Panc1 (cell line): ENCODE data around the gene PIGZ. TPM values are rescaled to one million over a fixed set of nuclear protein-coding genes. Genes with fewer than 3 reads are reported as not detected.

ENCODE experiments used
- ATAC-seq: fragments of 200-7000 bp; cut with Tn5 transposase; 2 replicates; pipeline ENCODE4 v1.9.1; 2020; ENCODE audit warnings: mild to moderate bottlenecking, moderate library complexity
- BruUV-seq: library from RNA; stranded (reverse); fragments of 400-500 nt; replicated peaks from 2 replicates; lab custom pipeline; 2021; lab: Mats Ljungman, UMichigan
- CTCF ChIA-PET: fragments of 300-600 bp; sonication (Branson Sonifier 250); formaldehyde crosslinking; loops from one replicate; lab custom pipeline; 2022; ENCODE audit warnings: antibody characterized with exemption; lab: Charles Lee
- POLR2A ChIA-PET: fragments of 300-600 bp; sonication (Branson Sonifier 250); formaldehyde crosslinking; loops from one replicate; lab custom pipeline; 2022; ENCODE audit warnings: antibody characterized with exemption; lab: Charles Lee
- DNase-seq: peaks from one replicate; pipeline ENCODE4 v3.0.0-alpha.2; 2010; ENCODE audit warnings: low read depth, low spot score
- H3K27ac ChIP-seq: 2 replicates; pipeline ENCODE4 v1.5.1; 2011; ENCODE audit warnings: mild to moderate bottlenecking, low read length, inconsistent platforms
- H3K27me3 ChIP-seq: fragments of 200-500 bp; sonication (Bioruptor generic); 2 replicates; pipeline ENCODE4 v1.6.0; 2014; ENCODE audit warnings: low read length, inconsistent platforms; ENCODE audit not compliant: control insufficient read depth, insufficient read depth
- H3K36me3 ChIP-seq: fragments of 200-500 bp; sonication (Bioruptor generic); 2 replicates; pipeline ENCODE4 v1.5.1; 2014; ENCODE audit warnings: inconsistent platforms, mild to moderate bottlenecking, low read length, moderate library complexity; ENCODE audit not compliant: control insufficient read depth, insufficient read depth
- H3K4me1 ChIP-seq: 2 replicates; pipeline ENCODE4 v1.5.1; 2011; ENCODE audit warnings: inconsistent platforms, mild to moderate bottlenecking, low read length, moderate library complexity; ENCODE audit not compliant: control insufficient read depth, insufficient read depth
- H3K4me3 ChIP-seq, 2 experiments: 2 replicates each; pipeline ENCODE4 v1.5.1; 2011 to 2012; ENCODE audit warnings: low read depth in 2 of 2, low read length in 2 of 2, mild to moderate bottlenecking in 2 of 2, inconsistent platforms in 1 of 2, moderate library complexity in 1 of 2
- H3K9me3 ChIP-seq: fragments of 200-500 bp; sonication (Bioruptor generic); 2 replicates; pipeline ENCODE4 v1.5.1; 2014; ENCODE audit warnings: low read depth, mild to moderate bottlenecking, inconsistent platforms, low read length, moderate library complexity; ENCODE audit not compliant: control insufficient read depth, insufficient read depth
- POLR2AphosphoS5 ChIP-seq: IDR thresholded peaks from 2 replicates; pipeline ENCODE4 v1.6.1; 2012; ENCODE audit warnings: mild to moderate bottlenecking, low read depth, low read length, moderate library complexity
- SIN3A ChIP-seq: IDR thresholded peaks from 2 replicates; pipeline ENCODE4 v1.6.1; 2012; ENCODE audit warnings: low read depth, mild to moderate bottlenecking, low read length, moderate library complexity, borderline replicate concordance; ENCODE audit not compliant: insufficient read depth
- TCF7L2 ChIP-seq: IDR thresholded peaks from 2 replicates; pipeline ENCODE4 v1.6.1; 2011; ENCODE audit warnings: mild to moderate bottlenecking, low read depth, low read length, inconsistent platforms
- in situ Hi-C: cut with HindIII; loops from 2 replicates; pipeline ENCODE4 v1.10.0; 2016; ENCODE audit warnings: low sequenced_read_pairs, low pct_unique_long_range_greater_than_20kb
- intact Hi-C: fragments of 100-400 bp; cut with micrococcal nuclease; formaldehyde crosslinking; loops from one replicate; pipeline ENCODE4 v1.10.0; 2022; ENCODE audit not compliant: unreplicated experiment
- total RNA-seq: library from RNA; stranded (reverse); gene quantifications from one replicate; pipeline ENCODE4 v1.2.1, GENCODE V29; 2021; ENCODE audit not compliant: unreplicated experiment
- TF ChIP-seq, protein P1 (sequence below), 2 experiments: IDR thresholded peaks; 2 replicates each; pipeline ENCODE4 v1.6.1; 2011 to 2012; ENCODE audit warnings: low read depth in 2 of 2, control low read depth in 1 of 2, low read length in 1 of 2, mild to moderate bottlenecking in 1 of 2, moderate library complexity in 1 of 2; ENCODE audit not compliant: insufficient read depth in 1 of 2
- TF ChIP-seq, protein P2 (sequence below): fragments of 450-650 bp; IDR thresholded peaks from 2 replicates; pipeline ENCODE4 v1.5.1; 2017; ENCODE audit warnings: mild to moderate bottlenecking

The PIGZ gene
- total RNA-seq, 1 experiment from 2014 or later, result 6.3 TPM

DNA sequence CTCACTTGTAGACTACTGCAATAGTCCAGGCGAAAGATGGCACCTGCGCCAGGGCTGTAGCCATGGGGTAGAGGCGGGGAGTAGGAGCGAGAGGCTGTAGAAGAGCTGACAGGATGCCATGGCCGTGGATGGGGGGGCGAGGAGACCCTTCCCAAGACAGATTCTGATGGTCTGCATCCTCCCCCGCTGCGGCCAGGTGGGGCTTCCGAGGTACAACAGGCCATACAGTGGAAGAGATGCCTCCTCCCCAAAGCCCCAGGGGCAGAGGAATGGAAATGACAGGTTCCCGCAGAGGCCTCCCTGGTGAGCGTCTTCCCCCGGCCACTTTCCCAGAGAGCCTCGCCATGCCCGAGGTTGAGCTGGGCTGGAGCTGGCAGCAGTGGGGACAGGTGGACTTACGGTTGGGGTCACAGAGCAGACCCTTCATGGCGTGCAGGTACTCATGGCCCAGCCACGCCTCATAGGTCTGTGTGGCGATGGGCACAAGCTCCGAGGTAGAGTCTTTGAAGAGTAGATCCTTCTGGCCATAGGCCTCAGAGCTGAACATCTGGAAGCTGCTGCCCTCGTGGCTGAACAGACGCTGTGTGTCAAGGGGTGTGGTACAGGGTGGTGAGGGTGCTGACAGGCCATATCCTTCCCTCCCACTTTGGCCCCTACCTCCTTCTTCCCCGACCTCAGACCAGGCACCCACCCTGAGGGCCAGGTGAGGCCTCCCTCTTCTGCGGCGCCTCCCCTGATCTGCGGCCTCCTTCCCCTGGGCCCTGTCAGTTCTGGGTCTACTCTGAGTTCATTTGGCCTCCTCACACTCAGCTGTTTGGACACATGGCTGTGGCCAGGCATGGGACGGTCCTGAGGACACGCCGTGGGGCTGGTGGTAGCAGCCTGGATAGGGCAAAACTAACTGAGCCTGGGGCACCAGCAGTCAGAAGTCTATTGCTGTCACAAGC is 47.4 kb upstream of the PIGZ start:
- no peaks in the 10 kb centered on the region for H3K27me3 ChIP-seq
- no peaks in the 10 kb centered on the region for H3K4me1 ChIP-seq
- no peaks in the 10 kb centered on the region for H3K36me3 ChIP-seq
- H3K27ac ChIP-seq, result no peak overlapping the region
- no peak for TF ChIP-seq SIN3A
- TF ChIP-seq, protein P1, sequence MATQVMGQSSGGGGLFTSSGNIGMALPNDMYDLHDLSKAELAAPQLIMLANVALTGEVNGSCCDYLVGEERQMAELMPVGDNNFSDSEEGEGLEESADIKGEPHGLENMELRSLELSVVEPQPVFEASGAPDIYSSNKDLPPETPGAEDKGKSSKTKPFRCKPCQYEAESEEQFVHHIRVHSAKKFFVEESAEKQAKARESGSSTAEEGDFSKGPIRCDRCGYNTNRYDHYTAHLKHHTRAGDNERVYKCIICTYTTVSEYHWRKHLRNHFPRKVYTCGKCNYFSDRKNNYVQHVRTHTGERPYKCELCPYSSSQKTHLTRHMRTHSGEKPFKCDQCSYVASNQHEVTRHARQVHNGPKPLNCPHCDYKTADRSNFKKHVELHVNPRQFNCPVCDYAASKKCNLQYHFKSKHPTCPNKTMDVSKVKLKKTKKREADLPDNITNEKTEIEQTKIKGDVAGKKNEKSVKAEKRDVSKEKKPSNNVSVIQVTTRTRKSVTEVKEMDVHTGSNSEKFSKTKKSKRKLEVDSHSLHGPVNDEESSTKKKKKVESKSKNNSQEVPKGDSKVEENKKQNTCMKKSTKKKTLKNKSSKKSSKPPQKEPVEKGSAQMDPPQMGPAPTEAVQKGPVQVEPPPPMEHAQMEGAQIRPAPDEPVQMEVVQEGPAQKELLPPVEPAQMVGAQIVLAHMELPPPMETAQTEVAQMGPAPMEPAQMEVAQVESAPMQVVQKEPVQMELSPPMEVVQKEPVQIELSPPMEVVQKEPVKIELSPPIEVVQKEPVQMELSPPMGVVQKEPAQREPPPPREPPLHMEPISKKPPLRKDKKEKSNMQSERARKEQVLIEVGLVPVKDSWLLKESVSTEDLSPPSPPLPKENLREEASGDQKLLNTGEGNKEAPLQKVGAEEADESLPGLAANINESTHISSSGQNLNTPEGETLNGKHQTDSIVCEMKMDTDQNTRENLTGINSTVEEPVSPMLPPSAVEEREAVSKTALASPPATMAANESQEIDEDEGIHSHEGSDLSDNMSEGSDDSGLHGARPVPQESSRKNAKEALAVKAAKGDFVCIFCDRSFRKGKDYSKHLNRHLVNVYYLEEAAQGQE (IDR thresholded peaks at IDR 0.05; ENCODE audit: insufficient read depth in 1 of 2, low read depth in 2 of 2, low read length in 1 of 2), result no peak
- TF ChIP-seq TCF7L2, result no peak
- no peak for TF ChIP-seq POLR2AphosphoS5
- TF ChIP-seq, protein P2, sequence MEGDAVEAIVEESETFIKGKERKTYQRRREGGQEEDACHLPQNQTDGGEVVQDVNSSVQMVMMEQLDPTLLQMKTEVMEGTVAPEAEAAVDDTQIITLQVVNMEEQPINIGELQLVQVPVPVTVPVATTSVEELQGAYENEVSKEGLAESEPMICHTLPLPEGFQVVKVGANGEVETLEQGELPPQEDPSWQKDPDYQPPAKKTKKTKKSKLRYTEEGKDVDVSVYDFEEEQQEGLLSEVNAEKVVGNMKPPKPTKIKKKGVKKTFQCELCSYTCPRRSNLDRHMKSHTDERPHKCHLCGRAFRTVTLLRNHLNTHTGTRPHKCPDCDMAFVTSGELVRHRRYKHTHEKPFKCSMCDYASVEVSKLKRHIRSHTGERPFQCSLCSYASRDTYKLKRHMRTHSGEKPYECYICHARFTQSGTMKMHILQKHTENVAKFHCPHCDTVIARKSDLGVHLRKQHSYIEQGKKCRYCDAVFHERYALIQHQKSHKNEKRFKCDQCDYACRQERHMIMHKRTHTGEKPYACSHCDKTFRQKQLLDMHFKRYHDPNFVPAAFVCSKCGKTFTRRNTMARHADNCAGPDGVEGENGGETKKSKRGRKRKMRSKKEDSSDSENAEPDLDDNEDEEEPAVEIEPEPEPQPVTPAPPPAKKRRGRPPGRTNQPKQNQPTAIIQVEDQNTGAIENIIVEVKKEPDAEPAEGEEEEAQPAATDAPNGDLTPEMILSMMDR, result no peak
- intact Hi-C loops, result no loop called here
- no TSS peak for BruUV-seq
- no peaks in the 10 kb centered on the region for H3K9me3 ChIP-seq
- POLR2A ChIA-PET, result no interaction called here
- in situ Hi-C loops, result no loop called here
- ATAC-seq, result peak; percentile 39; the same call in 1 of the 2 replicates
- CTCF ChIA-PET, result no interaction called here
- no peak for DNase-seq
- H3K4me3 ChIP-seq, result no peak overlapping the region

DNA sequence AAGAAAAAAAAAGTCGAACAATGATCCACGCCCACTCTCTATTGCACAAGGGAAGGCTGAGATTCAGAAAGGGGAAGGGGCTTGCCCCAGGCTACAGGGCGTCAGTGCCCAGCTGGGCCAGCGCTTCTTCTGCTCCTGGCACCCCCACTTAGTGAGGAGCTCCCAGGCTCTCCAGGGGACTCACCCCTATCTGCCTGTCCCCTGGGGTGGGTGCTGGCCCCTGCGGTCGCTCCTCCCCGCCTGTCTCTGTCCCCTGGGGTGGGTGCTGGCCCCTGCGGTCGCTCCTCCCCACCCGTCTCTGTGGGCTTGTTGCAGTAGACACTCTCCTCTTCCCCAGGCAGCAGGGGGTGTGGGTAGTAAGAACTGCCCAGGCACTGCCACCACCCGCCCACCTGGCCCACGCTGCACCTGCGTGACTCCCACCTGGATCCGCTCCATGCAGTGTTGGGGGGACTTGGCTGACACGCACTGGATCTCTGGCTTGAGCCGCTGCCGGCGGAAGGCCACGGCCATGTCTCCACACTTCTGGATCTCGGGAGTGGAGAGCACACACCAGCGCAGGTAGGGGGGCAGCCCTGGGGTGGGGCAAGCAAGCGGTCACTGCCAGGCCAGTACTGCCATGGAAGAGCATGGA is 46.4 kb upstream of the PIGZ start:
- POLR2A ChIA-PET, result no interaction called here
- Histone ChIP-seq H3K4me3 (no peak overlapping the region), H3K36me3 (no peaks in the 10 kb centered on the region), H3K4me1 (no peaks in the 10 kb centered on the region), H3K27me3 (no peaks in the 10 kb centered on the region), H3K9me3 (no peaks in the 10 kb centered on the region), H3K27ac (no peak overlapping the region)
- in situ Hi-C loops (no loop called here), intact Hi-C loops (no loop called here)
- no peak for TF ChIP-seq SIN3A
- TF ChIP-seq POLR2AphosphoS5, result no peak
- TF ChIP-seq, protein P1 (IDR thresholded peaks at IDR 0.05; ENCODE audit: insufficient read depth in 1 of 2, low read depth in 2 of 2, low read length in 1 of 2), result no peak
- TF ChIP-seq, protein P2, result no peak
- TF ChIP-seq TCF7L2, result no peak
- no peak for ATAC-seq
- DNase-seq, result no peak
- no TSS peak for BruUV-seq
- CTCF ChIA-PET, result no interaction called here
